PC-9 (cell line): ENCODE results near the gene GUCA2B.

Experiments
- CTCF ChIP-seq: fragments of 200-600 bp; sonication (generic); conservative IDR thresholded peaks from 2 replicates; pipeline ENCODE4 v1.6.1; 2017; ENCODE audit warnings: mixed run types, antibody characterized with exemption, mild to moderate bottlenecking, moderate library complexity
- EZH2 ChIP-seq: fragments of 200-600 bp; sonication (generic); IDR thresholded peaks from 2 replicates; pipeline ENCODE4 v1.8.0; 2017; ENCODE audit warnings: antibody characterized with exemption, low read depth

- TF ChIP-seq CTCF (no peak), EZH2 (no peak)
Observed at GRCh38 chr1:42152119-42152518, 1.1 kb upstream of the GUCA2B start.
